ENCODE results near the gene SLCO2B1. TPM values are rescaled to one million over a fixed set of nuclear protein-coding genes. Genes with fewer than 3 reads are reported as not detected.

The SLCO2B1 gene
- total and polyA plus RNA-seq, 12 donors = 5.8 to 234 (median 122) TPM

GRCh38 chr11:75205564-75206020 lies 54.7 kb downstream of the SLCO2B1 start:
- no peak for DNase-seq
- intact Hi-C loops (cut with DNase I) = loop anchor here (2.0 to 10.0 kb wide), 3 partner anchors 61 to 278 kb away; no protein-coding TSS in a partner anchor
- Histone ChIP-seq H3K9me3 (replicated peaks in 1 of 3) (no peaks in the 10 kb centered on the region), H3K27ac (peak overlapping the region in 1 of 5 donors; percentile 82), H3K36me3 (replicated peaks in 1 of 2) (peaks cover 0 to 4% of the 10 kb centered on the region in 2 donors), H3K4me1 (replicated peaks in 1 of 2) (peaks cover 0 to 9% of the 10 kb centered on the region in 2 donors), H3K27me3 (no peaks in the 10 kb centered on the region), H3K4me3 (no peak overlapping the region)
- WGBS, 4 donors = 66 to 75% (median 73%) methylated on average over 5 of the region's 5 CpGs
- TF ChIP-seq POLR2A (IDR thresholded peaks at IDR 0.05) = no peak
- TF ChIP-seq CTCF (IDR thresholded peaks at IDR 0.05) = no peak

GRCh38 chr11:75208446-75208845 lies 57.5 kb downstream of the SLCO2B1 start:
- 28 to 49% (median 39%) methylated on average over 2 of the region's 2 CpGs for WGBS, 4 donors
- Histone ChIP-seq H3K36me3 (replicated peaks in 1 of 2) (no peaks in the 10 kb centered on the region), H3K9me3 (replicated peaks in 1 of 3) (no peaks in the 10 kb centered on the region), H3K27me3 (no peaks in the 10 kb centered on the region), H3K4me3 (no peak overlapping the region), H3K27ac (no peak overlapping the region), H3K4me1 (replicated peaks in 1 of 2) (peaks cover 0 to 9% of the 10 kb centered on the region in 2 donors)
- no peak for DNase-seq
- TF ChIP-seq POLR2A (IDR thresholded peaks at IDR 0.05) = no peak
- TF ChIP-seq CTCF (IDR thresholded peaks at IDR 0.05) = no peak
- intact Hi-C loops (cut with DNase I) = loop anchor here (5.0 to 10.0 kb wide), 2 partner anchors 184 to 281 kb away; no protein-coding TSS in a partner anchor

GRCh38 chr11:75212411-75212810 lies 61.5 kb downstream of the SLCO2B1 start:
- H3K27me3 ChIP-seq = no peaks in the 10 kb centered on the region
- TF ChIP-seq POLR2A (IDR thresholded peaks at IDR 0.05) = no peak
- no peak for TF ChIP-seq CTCF (IDR thresholded peaks at IDR 0.05)
- no peaks in the 10 kb centered on the region for H3K9me3 ChIP-seq (replicated peaks in 1 of 3)
- no peak for DNase-seq
- H3K36me3 ChIP-seq (replicated peaks in 1 of 2) = no peaks in the 10 kb centered on the region
- WGBS, 4 donors = 69 to 75% (median 74%) methylated on average over 5 of the region's 5 CpGs
- H3K4me3 ChIP-seq = no peak overlapping the region
- no peak overlapping the region for H3K27ac ChIP-seq
- peaks cover 0 to 5% of the 10 kb centered on the region in 2 donors for H3K4me1 ChIP-seq (replicated peaks in 1 of 2)
- intact Hi-C loops (cut with DNase I) = no loop called here

GRCh38 chr11:75214411-75214821 lies 63.5 kb downstream of the SLCO2B1 start:
- DNase-seq = peak; percentile 81 to 95 (median 87)
- H3K27ac ChIP-seq = peak overlapping the region in 1 of 5 donors; percentile 4
- H3K27me3 ChIP-seq = no peaks in the 10 kb centered on the region
- H3K36me3 ChIP-seq (replicated peaks in 1 of 2) = no peaks in the 10 kb centered on the region
- peaks cover 0 to 5% of the 10 kb centered on the region in 2 donors for H3K4me1 ChIP-seq (replicated peaks in 1 of 2)
- H3K4me3 ChIP-seq = no peak overlapping the region
- no peaks in the 10 kb centered on the region for H3K9me3 ChIP-seq (replicated peaks in 1 of 3)
- TF ChIP-seq CTCF (IDR thresholded peaks at IDR 0.05) = peak in 4 of 6 experiments; percentile 10 to 50 (median 27)
- TF ChIP-seq POLR2A (IDR thresholded peaks at IDR 0.05) = no peak
- WGBS, 4 donors = 1 to 4% (median 2%) methylated on average over 8 of the region's 8 CpGs
- intact Hi-C loops (cut with DNase I) = no loop called here
